ENCODE measurements around the gene ZNF80. TPM values are rescaled to one million over a fixed set of nuclear protein-coding genes. Genes with fewer than 3 reads are reported as not detected.

The ZNF80 gene
- total RNA-seq, 2 experiments from 2014 or later: 0.28 to 0.35 TPM

GRCh38 chr3:114218006-114218405 lies 19.4 kb downstream of the ZNF80 start:
- H3K27me3 Mint-ChIP-seq: no peaks in the 10 kb centered on the region
- DNase-seq: no peak
- CTCF ChIA-PET: interaction anchor here (1.0 to 2.0 kb wide), 5 partner anchors 16 to 166 kb away, joined by 3 to 10 read pairs (median 3); partner anchors contain the start of gene TIGIT
- no peaks in the 10 kb centered on the region for H3K9me3 Mint-ChIP-seq
- H3K4me1 Mint-ChIP-seq: peaks cover 51% of the 10 kb centered on the region
- peaks cover 15% of the 10 kb centered on the region for H3K36me3 Mint-ChIP-seq (ENCODE audit: low read depth)
- H3K4me3 Mint-ChIP-seq: no peak overlapping the region
- POLR2A ChIA-PET: interaction anchor here (1.0 to 6.5 kb wide), 8 partner anchors 9 to 93 kb away, joined by 3 to 133 read pairs (median 4); partner anchors contain the start of gene TIGIT
- H3K27ac Mint-ChIP-seq: no peak overlapping the region

- H3K27ac Mint-ChIP-seq: no peak overlapping the region
- ChIA-PET CTCF (interaction anchor here (1.1 to 2.0 kb wide), 2 partner anchors 72 to 74 kb away, joined by 3 to 10 read pairs; no protein-coding TSS in a partner anchor), POLR2A (interaction anchor here (1.2 to 6.5 kb wide), 6 partner anchors 10 to 82 kb away, joined by 3 to 133 read pairs (median 8); partner anchors contain the start of gene TIGIT)
- H3K36me3 Mint-ChIP-seq (ENCODE audit: low read depth): peaks cover 15% of the 10 kb centered on the region
- no peaks in the 10 kb centered on the region for H3K27me3 Mint-ChIP-seq
- H3K4me3 Mint-ChIP-seq: no peak overlapping the region
- H3K9me3 Mint-ChIP-seq: no peaks in the 10 kb centered on the region
- H3K4me1 Mint-ChIP-seq: peaks cover 51% of the 10 kb centered on the region
- DNase-seq: no peak
Observed at GRCh38 chr3:114217266-114217665, 20.1 kb downstream of the ZNF80 start.

GRCh38 chr3:114216186-114216970 lies 21.0 kb downstream of the ZNF80 start:
- no peak for DNase-seq
- CTCF ChIA-PET: no interaction called here
- Mint-ChIP-seq H3K27me3 (no peaks in the 10 kb centered on the region), H3K4me1 (peaks cover 42% of the 10 kb centered on the region), H3K9me3 (no peaks in the 10 kb centered on the region), H3K4me3 (no peak overlapping the region), H3K27ac (no peak overlapping the region), H3K36me3 (ENCODE audit: low read depth) (peaks cover 11% of the 10 kb centered on the region)
- POLR2A ChIA-PET: interaction anchor here (1.2 to 6.5 kb wide), 5 partner anchors 11 to 77 kb away, joined by 3 to 133 read pairs (median 22); partner anchors contain the start of gene TIGIT

- Mint-ChIP-seq H3K4me3 (no peak overlapping the region), H3K9me3 (no peaks in the 10 kb centered on the region), H3K27ac (no peak overlapping the region), H3K4me1 (peaks cover 25% of the 10 kb centered on the region), H3K36me3 (ENCODE audit: low read depth) (peaks cover 6% of the 10 kb centered on the region), H3K27me3 (no peaks in the 10 kb centered on the region)
- ChIA-PET POLR2A (interaction anchor here (0.6 to 6.5 kb wide), 24 partner anchors 9 to 933 kb away, joined by 3 to 153 read pairs (median 6); partner anchors contain the start of genes ATP6V1A, CCDC191, NAA50 and QTRT2), CTCF (interaction anchor here (0.6 to 3.0 kb wide), 9 partner anchors 8 to 202 kb away, joined by 3 to 50 read pairs (median 4); partner anchors contain the start of gene TIGIT)
- peak; percentile 62 for DNase-seq
Observed at GRCh38 chr3:114214542-114215341, 22.6 kb downstream of the ZNF80 start.

- H3K4me3 Mint-ChIP-seq: no peak overlapping the region
- ChIA-PET POLR2A (interaction anchor here (0.6 to 6.5 kb wide), 36 partner anchors 9 to 934 kb away, joined by 3 to 153 read pairs (median 4); partner anchors contain the start of genes ATP6V1A, CCDC191, NAA50 and QTRT2), CTCF (interaction anchor here (0.6 to 3.0 kb wide), 29 partner anchors 9 to 428 kb away, joined by 3 to 50 read pairs (median 5); partner anchors contain the start of gene TIGIT)
- H3K36me3 Mint-ChIP-seq (ENCODE audit: low read depth): peaks cover 6% of the 10 kb centered on the region
- H3K27ac Mint-ChIP-seq: no peak overlapping the region
- H3K4me1 Mint-ChIP-seq: peaks cover 17% of the 10 kb centered on the region
- DNase-seq: peak; percentile 82
- no peaks in the 10 kb centered on the region for H3K27me3 Mint-ChIP-seq
- no peaks in the 10 kb centered on the region for H3K9me3 Mint-ChIP-seq
Observed at GRCh38 chr3:114213627-114214541, 23.5 kb downstream of the ZNF80 start.

- ChIA-PET POLR2A (interaction anchor here (0.6 to 6.5 kb wide), 28 partner anchors 9 to 932 kb away, joined by 3 to 153 read pairs (median 4); partner anchors contain the start of genes ATP6V1A, CCDC191, NAA50 and QTRT2), CTCF (interaction anchor here (0.6 to 3.0 kb wide), 28 partner anchors 9 to 428 kb away, joined by 3 to 50 read pairs (median 5); partner anchors contain the start of gene TIGIT)
- Mint-ChIP-seq H3K4me3 (no peak overlapping the region), H3K4me1 (peaks cover 15% of the 10 kb centered on the region), H3K27ac (no peak overlapping the region), H3K9me3 (no peaks in the 10 kb centered on the region), H3K27me3 (no peaks in the 10 kb centered on the region), H3K36me3 (ENCODE audit: low read depth) (peaks cover 5% of the 10 kb centered on the region)
- DNase-seq: no peak
Observed at GRCh38 chr3:114213292-114213626, 24.1 kb downstream of the ZNF80 start.

GRCh38 chr3:114212646-114213045 lies 24.7 kb downstream of the ZNF80 start:
- H3K27ac Mint-ChIP-seq: no peak overlapping the region
- no peaks in the 10 kb centered on the region for H3K9me3 Mint-ChIP-seq
- POLR2A ChIA-PET: interaction anchor here (0.8 to 6.5 kb wide), 14 partner anchors 11 to 933 kb away, joined by 3 to 153 read pairs (median 15); partner anchors contain the start of gene TIGIT
- DNase-seq: no peak
- H3K4me1 Mint-ChIP-seq: peaks cover 18% of the 10 kb centered on the region
- CTCF ChIA-PET: interaction anchor here (1.0 to 3.0 kb wide), 8 partner anchors 10 to 206 kb away, joined by 3 to 50 read pairs (median 10); partner anchors contain the start of gene TIGIT
- no peak overlapping the region for H3K4me3 Mint-ChIP-seq
- H3K36me3 Mint-ChIP-seq (ENCODE audit: low read depth): peaks cover 2% of the 10 kb centered on the region
- no peaks in the 10 kb centered on the region for H3K27me3 Mint-ChIP-seq

- H3K27ac Mint-ChIP-seq: no peak overlapping the region
- peaks cover 2% of the 10 kb centered on the region for H3K36me3 Mint-ChIP-seq (ENCODE audit: low read depth)
- peaks cover 9% of the 10 kb centered on the region for H3K4me1 Mint-ChIP-seq
- ChIA-PET CTCF (interaction anchor here (1.2 to 1.5 kb wide), 2 partner anchors 84 to 211 kb away, joined by 4 read pairs; no protein-coding TSS in a partner anchor), POLR2A (no interaction called here)
- H3K9me3 Mint-ChIP-seq: no peaks in the 10 kb centered on the region
- peaks cover 3% of the 10 kb centered on the region for H3K27me3 Mint-ChIP-seq
- no peak for DNase-seq
- no peak overlapping the region for H3K4me3 Mint-ChIP-seq
Observed at GRCh38 chr3:114207768-114208167, 29.6 kb downstream of the ZNF80 start.

GRCh38 chr3:114206342-114206741 lies 31.0 kb downstream of the ZNF80 start:
- no peak overlapping the region for H3K4me3 Mint-ChIP-seq
- H3K27me3 Mint-ChIP-seq: peaks cover 3% of the 10 kb centered on the region

GRCh38 chr3:114205541-114205940 lies 31.8 kb downstream of the ZNF80 start:
- Mint-ChIP-seq H3K27me3 (peaks cover 3% of the 10 kb centered on the region), H3K9me3 (no peaks in the 10 kb centered on the region), H3K27ac (no peak overlapping the region), H3K4me1 (peaks cover 9% of the 10 kb centered on the region), H3K4me3 (no peak overlapping the region), H3K36me3 (ENCODE audit: low read depth) (peaks cover under 1% of the 10 kb centered on the region)
- POLR2A ChIA-PET: no interaction called here
- CTCF ChIA-PET: interaction anchor here (1.3 kb wide), 1 partner anchor 50 kb away, joined by 4 read pairs; no protein-coding TSS in a partner anchor
- no peak for DNase-seq

More at GRCh38 chr3:114206342-114206741, 31.0 kb downstream of the ZNF80 start:
- ChIA-PET CTCF (no interaction called here), POLR2A (interaction anchor here (1.1 kb wide), 1 partner anchor 15 kb away, joined by 3 read pairs; no protein-coding TSS in a partner anchor)
- no peak for DNase-seq
- Mint-ChIP-seq H3K27ac (no peak overlapping the region), H3K4me1 (peaks cover 9% of the 10 kb centered on the region), H3K9me3 (no peaks in the 10 kb centered on the region), H3K36me3 (ENCODE audit: low read depth) (peaks cover 2% of the 10 kb centered on the region)

- POLR2A ChIA-PET: no interaction called here
- peaks cover 4% of the 10 kb centered on the region for H3K4me1 Mint-ChIP-seq
- H3K36me3 Mint-ChIP-seq (ENCODE audit: low read depth): no peaks in the 10 kb centered on the region
- no peaks in the 10 kb centered on the region for H3K27me3 Mint-ChIP-seq
- H3K9me3 Mint-ChIP-seq: no peaks in the 10 kb centered on the region
- H3K27ac Mint-ChIP-seq: no peak overlapping the region
- CTCF ChIA-PET: interaction anchor here (0.7 kb wide), 1 partner anchor 215 kb away, joined by 4 read pairs; no protein-coding TSS in a partner anchor
- H3K4me3 Mint-ChIP-seq: no peak overlapping the region
- no peak for DNase-seq
Observed at GRCh38 chr3:114194750-114195149, 42.6 kb downstream of the ZNF80 start.

All from activated CD4-positive, alpha-beta memory T cell treated with anti-CD3 and anti-CD28 coated beads, Interleukin-2, amount 10 ng/mL, durations not matched to agents 7 days and 5 days (primary cell).